Stimulated activated CD8-positive, alpha-beta memory T cell treated with anti-CD3 and anti-CD28 coated beads, Interleukin-15, amount 100 ng/mL, for 24 hours (primary cell): ENCODE results near the gene GOLGA6L1.
"Not testable (repeated sequence)": the region's sequence is repeated elsewhere in the genome, so short reads cannot be mapped to it uniquely, and the experiment has no call there.

Experiments
- DNase-seq: peaks from one replicate; pipeline ENCODE4 v3.0.0-alpha.2; 2020; ENCODE audit warnings: low read depth

GOLGA6L1 gene

DNA sequence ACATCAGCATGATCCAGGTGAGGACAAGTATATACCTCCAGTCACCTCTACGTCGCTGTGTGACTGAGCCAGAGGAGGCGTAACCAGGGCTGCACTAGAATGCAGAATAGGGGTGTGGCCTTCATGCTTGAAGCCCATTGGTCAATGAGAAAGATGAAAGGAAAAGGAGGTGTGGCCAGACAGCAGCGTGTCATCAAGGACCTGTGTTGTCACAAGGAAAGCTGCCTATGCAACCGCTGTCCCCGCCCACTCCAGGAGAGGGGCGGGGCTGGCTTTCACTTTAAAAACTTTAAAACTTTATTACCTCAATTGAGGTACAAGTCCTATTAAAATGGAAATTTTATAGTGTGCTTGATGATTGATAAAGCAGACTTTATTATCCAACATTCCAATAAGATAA, at the start of gene GOLGA6L1:
Gene GOLGA6L1 (minus strand): TSS at position 101 of the 400 bp plus-strand sequence. CDS start 91 bp downstream, at position 10.
- DNase-seq: not testable (repeated sequence)

- not testable (repeated sequence) for DNase-seq
These were observed 44.6 kb upstream of the GOLGA6L1 start for GRCh38 chr15:23181201-23181600.

DNA sequence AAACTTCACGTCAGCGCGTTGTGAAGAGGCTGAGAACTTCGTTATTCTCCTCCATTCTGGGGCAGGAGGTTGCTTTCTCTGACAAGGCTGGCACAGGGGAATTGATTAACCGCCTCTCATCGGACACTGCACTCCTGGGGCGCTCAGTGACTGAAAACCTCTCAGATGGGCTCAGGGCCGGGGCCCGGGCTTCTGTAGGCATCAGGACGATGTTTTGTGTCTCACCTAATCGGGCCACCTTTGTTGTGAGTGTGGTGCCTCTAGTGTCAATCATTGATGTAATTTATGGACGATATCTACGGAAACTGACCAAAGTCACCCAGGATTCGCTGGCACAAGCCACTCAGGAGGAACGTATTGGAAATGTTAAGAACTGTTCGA, 43.9 kb upstream of the GOLGA6L1 start:
- DNase-seq: not testable (repeated sequence)

- not testable (repeated sequence) for DNase-seq
These were observed 43.3 kb upstream of the GOLGA6L1 start for GRCh38 chr15:23179768-23180546.

- not testable (repeated sequence) for DNase-seq
These were observed 40.1 kb upstream of the GOLGA6L1 start for GRCh38 chr15:23176683-23177082.

- not testable (repeated sequence) for DNase-seq
These were observed 39.0 kb upstream of the GOLGA6L1 start for GRCh38 chr15:23175606-23176005.

DNA sequence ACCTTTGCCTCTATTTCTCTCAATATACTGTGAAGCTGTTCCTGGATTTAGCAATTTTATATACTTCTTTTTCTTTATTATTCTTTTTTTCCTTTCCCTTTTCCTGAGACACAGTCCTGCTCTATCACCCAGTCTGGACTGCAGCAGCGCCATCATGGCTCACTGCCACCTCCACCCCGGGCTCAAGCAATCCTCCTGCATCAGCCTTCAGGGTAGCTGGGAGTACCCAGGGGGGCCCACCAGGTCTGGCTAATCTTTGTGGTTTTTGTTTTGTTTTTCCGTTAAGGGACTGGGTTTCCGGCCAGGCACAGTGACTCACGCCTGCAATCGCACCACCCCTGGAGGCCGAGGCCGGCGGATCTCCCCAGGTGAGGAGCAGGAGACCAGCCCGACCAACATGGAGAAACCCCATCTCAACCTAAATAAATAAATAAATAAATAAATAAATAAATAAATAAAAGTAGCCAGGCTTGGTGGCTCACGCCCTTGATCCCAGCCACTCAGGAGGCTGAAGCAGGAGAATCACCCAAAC, 38.1 kb upstream of the GOLGA6L1 start:
- DNase-seq: not testable (repeated sequence)

GRCh38 chr15:23132787-23133186, 3.8 kb downstream of the GOLGA6L1 start:
- DNase-seq: not testable (repeated sequence)

DNA sequence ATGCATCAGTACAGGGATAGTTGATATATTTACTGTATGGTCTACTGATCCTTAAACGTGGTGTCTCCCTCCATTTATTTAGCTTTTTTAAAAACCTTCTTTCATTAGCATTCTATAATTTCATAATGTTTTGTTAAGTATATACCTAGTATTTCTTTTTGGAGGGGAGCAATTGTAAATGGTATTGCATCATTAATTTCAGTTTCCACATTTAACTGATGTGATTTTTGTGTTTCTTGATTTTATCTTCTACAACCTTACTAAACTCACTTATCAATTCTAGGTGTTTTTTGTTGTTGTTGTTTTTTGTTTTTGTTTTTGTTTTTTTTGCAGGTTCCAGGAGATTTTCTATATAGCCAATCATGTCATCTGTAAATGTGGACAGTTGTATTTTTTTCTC, 18.4 kb downstream of the GOLGA6L1 start:
- DNase-seq: no peak

- DNase-seq: no peak
These were observed 40.8 kb downstream of the GOLGA6L1 start for GRCh38 chr15:23095796-23096195.

- no peak for DNase-seq
These were observed 53.5 kb downstream of the GOLGA6L1 start for GRCh38 chr15:23083115-23083514.

GRCh38 chr15:23081996-23082737, 54.5 kb downstream of the GOLGA6L1 start:
- not testable (repeated sequence) for DNase-seq

DNA sequence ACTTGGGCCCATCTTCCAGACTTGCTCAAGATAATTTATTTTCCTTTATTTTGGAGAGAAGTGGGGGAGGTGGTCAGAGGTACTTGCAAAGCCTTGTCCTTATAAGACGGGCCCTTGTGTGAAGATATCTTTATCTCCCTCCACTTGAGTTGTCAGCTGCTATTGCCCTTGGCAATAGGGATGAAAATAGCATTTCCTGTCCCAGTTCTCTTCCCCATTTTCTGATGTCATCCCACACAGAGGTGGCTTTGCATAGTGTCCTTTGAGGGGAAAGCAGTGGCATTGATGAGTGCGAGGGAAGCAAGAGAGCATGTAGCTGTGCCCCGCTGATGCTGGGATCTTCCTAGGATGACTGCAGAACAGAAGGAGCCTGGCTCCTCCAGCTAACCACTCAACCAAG, 55.4 kb downstream of the GOLGA6L1 start:
- no peak for DNase-seq

DNA sequence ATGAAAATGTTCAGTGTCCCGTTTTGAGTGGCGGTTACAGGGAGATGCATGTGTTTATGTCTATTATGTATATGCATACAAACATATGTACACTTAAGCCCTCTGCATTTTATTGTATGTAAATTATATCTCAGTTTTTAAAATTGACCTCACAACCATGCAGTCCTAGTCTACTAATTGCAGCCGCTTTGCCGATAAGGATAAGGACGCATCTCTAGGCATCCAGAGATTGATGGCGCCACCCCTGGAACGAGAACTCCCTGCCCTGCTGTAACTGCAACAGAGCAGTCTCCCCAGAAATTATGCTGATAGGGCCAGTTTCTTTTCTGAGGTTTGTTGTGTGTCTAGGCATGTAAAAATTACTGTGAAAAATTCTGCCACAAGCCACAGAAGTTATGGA, 56.9 kb downstream of the GOLGA6L1 start:
- no peak for DNase-seq
